Motor neuron (in vitro differentiated cells): ENCODE results near the gene FAM168A. TPM values are rescaled to one million over a fixed set of nuclear protein-coding genes. Genes with fewer than 3 reads are reported as not detected.

Source experiments
- ATAC-seq, 8 experiments: fragments of 200-7000 bp; cut with Tn5 transposase; replicated peaks in 6 of 8; 2 replicates each; pipeline ENCODE4 v1.8.0; 2021; ENCODE audit warnings: mild to moderate bottlenecking in 8 of 8, moderate library complexity in 8 of 8
- H3K27ac ChIP-seq, 2 donors: fragments of 250-450 bp; sonication (Bioruptor Pico); 2 replicates each; pipeline ENCODE4 v1.9.0; 2021; ENCODE audit warnings: antibody characterized with exemption in 2 of 2, mild to moderate bottlenecking in 2 of 2, moderate library complexity in 1 of 2
- H3K4me1 ChIP-seq, 2 donors: fragments of 250-450 bp; sonication (Bioruptor Pico); replicated peaks in 1 of 2; 2 replicates each; pipeline ENCODE4 v1.6.1; 2021; ENCODE audit warnings: antibody characterized with exemption in 2 of 2, mild to moderate bottlenecking in 2 of 2, moderate library complexity in 1 of 2
- H3K4me3 ChIP-seq, 5 donors: fragments of 250-450 bp; sonication (Bioruptor Pico); 2 replicates each; pipeline ENCODE4 v1.9.0; 2021; ENCODE audit warnings: antibody characterized with exemption in 5 of 5, mild to moderate bottlenecking in 5 of 5, moderate library complexity in 4 of 5
- WGBS, 10 experiments: fragments of 450-650 bp; shearing (Covaris generic); methylation state at CpG; one replicate each; pipeline ENCODE4 v1.0.0; 2022; 5-methylcytosine and 5-hydroxymethylcytosine counted together
- in situ Hi-C, 9 experiments: fragments of 400-800 bp; cut with MboI; loops; one replicate each; pipeline ENCODE4 v1.15.0; 2021; ENCODE audit warnings: low sequenced_read_pairs in 9 of 9, low pct_unique_long_range_greater_than_20kb in 2 of 9; ENCODE audit not compliant: unreplicated experiment in 9 of 9
- total RNA-seq, 8 experiments: library from RNA; unstranded; fragments of 300-600 nt; gene quantifications; 2 replicates each; pipeline versions ENCODE4 v1.2.3 to v1.2.4, GENCODE V29; 2022

FAM168A gene
- total RNA-seq, 8 experiments from 2014 or later, result 33.2 to 82.3 (median 47.1) TPM

GRCh38 chr11:73415854-73416615 is 181.9 kb downstream of the FAM168A start:
- in situ Hi-C loops, result no loop called here
- Histone ChIP-seq H3K4me3 (no peak overlapping the region), H3K27ac (peak overlapping the region; percentile 0 to 28), H3K4me1 (peaks cover 23 to 28% of the 10 kb centered on the region in 2 donors)
- WGBS, 10 experiments, result 13 to 75% (median 44%) methylated on average over 1 to 4 of the region's 4 CpGs
- ATAC-seq, result peak in 6 of 8 experiments; percentile 19 to 85 (median 58)

DNA sequence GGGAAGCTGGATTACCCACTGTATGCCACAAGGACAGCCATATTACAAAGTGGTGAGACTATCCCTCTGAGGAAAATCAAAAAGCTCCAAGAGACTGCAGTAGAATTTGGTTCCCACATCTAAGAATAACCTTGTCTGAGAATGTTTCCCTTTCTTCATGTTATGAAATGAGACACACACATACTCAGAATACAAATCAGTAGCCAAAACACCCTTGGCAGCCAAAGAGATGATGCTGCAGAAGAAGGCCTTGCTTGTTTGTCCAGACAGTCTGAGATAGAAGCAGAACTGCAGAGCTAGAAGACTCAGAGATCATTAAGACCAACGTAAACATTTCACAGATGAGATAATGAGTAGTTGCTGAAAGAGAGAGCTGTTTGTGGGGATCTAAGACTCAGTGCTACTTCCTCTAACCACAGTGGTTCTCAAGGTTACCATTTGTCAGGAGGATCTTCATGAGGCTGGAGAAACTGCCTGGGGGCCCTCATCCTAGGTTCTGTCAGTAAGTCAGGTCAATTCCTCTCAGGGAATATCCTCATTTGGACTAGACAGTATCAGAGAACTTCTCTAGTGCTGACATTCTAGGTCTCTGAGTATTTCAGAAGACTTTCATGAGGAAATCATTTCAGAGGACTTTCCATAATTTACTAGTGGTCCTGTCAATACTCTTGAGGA is 182.8 kb downstream of the FAM168A start:
- peak in 1 of 8 experiments; percentile 15 for ATAC-seq
- 0 to 92% (median 81%) methylated on average over 1 of the region's 1 CpG; no CpG with 5 or more reads in 6 of the 10 experiments for WGBS, 10 experiments
- H3K4me1 ChIP-seq, result peaks cover 23 to 27% of the 10 kb centered on the region in 2 donors
- H3K27ac ChIP-seq, result peak overlapping the region in 1 of 2 donors; percentile 29
- in situ Hi-C loops, result no loop called here
- H3K4me3 ChIP-seq, result no peak overlapping the region

DNA sequence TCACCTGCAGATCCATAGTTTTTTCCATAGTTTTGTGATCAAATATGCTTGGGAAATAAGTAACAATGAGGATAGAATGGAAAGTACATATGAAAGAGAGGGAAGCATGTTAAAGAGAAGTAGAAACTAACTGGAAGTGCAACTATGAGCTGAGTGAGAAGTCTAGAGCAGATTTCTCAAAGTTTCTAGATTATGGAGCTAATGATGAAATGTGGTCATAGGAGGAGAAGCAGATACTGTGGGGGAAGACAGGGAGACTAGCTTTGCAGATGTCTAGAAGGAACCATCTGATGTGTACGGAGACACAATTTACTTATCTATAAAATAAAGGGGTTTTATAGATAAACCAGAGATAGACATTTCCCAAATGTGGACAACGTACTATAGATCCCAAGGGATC is 184.7 kb downstream of the FAM168A start:
- no peak for ATAC-seq
- in situ Hi-C loops, result no loop called here
- Histone ChIP-seq H3K27ac (no peak overlapping the region), H3K4me3 (no peak overlapping the region), H3K4me1 (peaks cover 23 to 27% of the 10 kb centered on the region in 2 donors)
- WGBS, 10 experiments, result 81 to 100% (median 100%) methylated on average over 1 to 2 of the region's 2 CpGs

GRCh38 chr11:73412308-73412707 is 185.6 kb downstream of the FAM168A start:
- Histone ChIP-seq H3K4me1 (peaks cover 23 to 27% of the 10 kb centered on the region in 2 donors), H3K4me3 (no peak overlapping the region)

GRCh38 chr11:73411031-73411430 is 186.9 kb downstream of the FAM168A start:
- Histone ChIP-seq H3K4me3 (no peak overlapping the region), H3K4me1 (peaks cover 17 to 18% of the 10 kb centered on the region in 2 donors), H3K27ac (no peak overlapping the region)
- no peak for ATAC-seq
- 60 to 100% (median 83%) methylated on average over 1 to 2 of the region's 2 CpGs; no CpG with 5 or more reads in 5 of the 10 experiments for WGBS, 10 experiments
- in situ Hi-C loops, result no loop called here

More at GRCh38 chr11:73412308-73412707, 185.6 kb downstream of the FAM168A start:
- 0 to 100% (median 50%) methylated on average over 1 to 3 of the region's 3 CpGs; no CpG with 5 or more reads in 4 of the 10 experiments for WGBS, 10 experiments
- ATAC-seq, result peak in 5 of 8 experiments; percentile 19 to 48 (median 29)
- H3K27ac ChIP-seq, result no peak overlapping the region
- in situ Hi-C loops, result no loop called here

DNA sequence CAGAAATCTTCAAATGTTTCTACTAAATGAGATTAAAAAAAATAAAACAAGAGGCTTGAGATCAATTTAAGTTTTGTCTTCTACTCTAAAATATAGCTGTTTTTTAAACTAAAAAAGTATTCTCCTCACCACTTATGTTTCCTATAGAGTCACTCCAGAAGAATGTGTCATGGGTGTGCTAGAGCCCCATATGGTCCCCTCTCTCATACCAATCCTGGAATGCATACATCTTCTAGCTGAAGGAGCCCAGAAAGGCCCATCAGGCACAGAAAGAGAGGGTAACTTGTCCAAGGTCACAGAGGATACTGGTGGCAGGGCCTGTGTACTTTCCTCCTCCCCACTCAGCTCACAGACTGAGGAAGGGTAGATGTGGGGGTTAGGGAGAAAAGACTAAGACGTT is 187.3 kb downstream of the FAM168A start:
- Histone ChIP-seq H3K4me1 (peaks cover 13 to 15% of the 10 kb centered on the region in 2 donors), H3K4me3 (no peak overlapping the region), H3K27ac (no peak overlapping the region)
- WGBS, 10 experiments, result no CpG with 5 or more reads among the region's 1 CpG
- in situ Hi-C loops, result no loop called here
- ATAC-seq, result no peak

DNA sequence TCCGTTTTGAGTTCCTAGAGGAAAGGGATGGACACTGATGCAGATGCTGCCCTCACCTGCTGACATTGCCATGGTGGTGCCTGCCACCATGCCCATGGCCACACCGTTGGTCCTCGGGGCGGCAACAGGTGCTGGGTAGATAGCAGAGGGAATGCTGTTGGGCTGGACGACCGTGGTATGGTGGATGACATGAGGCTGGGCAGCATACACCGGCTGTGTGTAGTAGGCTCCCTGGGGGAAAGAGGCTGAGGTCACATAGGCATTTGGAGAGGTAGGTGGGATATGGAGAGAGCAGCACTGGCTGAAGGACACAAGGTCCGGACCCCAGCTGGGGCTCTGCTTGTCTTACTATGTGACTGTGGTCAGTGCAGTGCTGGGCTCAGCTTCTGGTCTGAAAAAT is 188.5 kb downstream of the FAM168A start:
- Histone ChIP-seq H3K27ac (no peak overlapping the region), H3K4me1 (peaks cover 4 to 5% of the 10 kb centered on the region in 2 donors), H3K4me3 (no peak overlapping the region)
- in situ Hi-C loops, result no loop called here
- WGBS, 10 experiments, result 90 to 100% (median 99%) methylated on average over 1 to 7 of the region's 8 CpGs; no CpG with 5 or more reads in 2 of the 10 experiments
- ATAC-seq, result no peak

DNA sequence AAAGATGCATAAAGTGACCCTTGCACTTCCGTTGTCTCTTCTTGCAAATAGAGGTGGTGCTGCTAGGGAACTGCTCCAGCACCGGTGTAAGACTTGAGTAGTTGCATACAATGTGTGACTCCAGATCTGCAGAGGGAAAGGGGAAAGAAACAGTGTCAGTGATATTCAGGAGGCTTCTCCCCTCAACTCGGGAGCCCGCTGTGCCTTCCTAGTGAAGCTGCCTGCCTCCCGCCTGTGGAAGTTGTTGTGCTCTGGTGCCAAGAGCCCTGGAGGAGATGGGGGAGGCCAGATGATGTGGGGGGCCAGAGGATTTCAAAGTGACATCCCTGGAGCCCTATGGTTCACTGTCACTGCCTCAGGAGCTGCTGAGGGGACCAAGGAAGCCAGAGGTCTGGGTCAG is 191.3 kb downstream of the FAM168A start:
- in situ Hi-C loops, result no loop called here
- Histone ChIP-seq H3K4me1 (no peaks in the 10 kb centered on the region), H3K4me3 (no peak overlapping the region), H3K27ac (no peak overlapping the region)
- 33 to 100% (median 83%) methylated on average over 1 to 5 of the region's 5 CpGs; no CpG with 5 or more reads in 4 of the 10 experiments for WGBS, 10 experiments
- ATAC-seq, result no peak

GRCh38 chr11:73406131-73406530 is 191.8 kb downstream of the FAM168A start:
- Histone ChIP-seq H3K4me1 (no peaks in the 10 kb centered on the region), H3K27ac (no peak overlapping the region), H3K4me3 (no peak overlapping the region)
- no peak for ATAC-seq
- in situ Hi-C loops, result no loop called here
- WGBS, 10 experiments, result no CpG with 5 or more reads among the region's 1 CpG

DNA sequence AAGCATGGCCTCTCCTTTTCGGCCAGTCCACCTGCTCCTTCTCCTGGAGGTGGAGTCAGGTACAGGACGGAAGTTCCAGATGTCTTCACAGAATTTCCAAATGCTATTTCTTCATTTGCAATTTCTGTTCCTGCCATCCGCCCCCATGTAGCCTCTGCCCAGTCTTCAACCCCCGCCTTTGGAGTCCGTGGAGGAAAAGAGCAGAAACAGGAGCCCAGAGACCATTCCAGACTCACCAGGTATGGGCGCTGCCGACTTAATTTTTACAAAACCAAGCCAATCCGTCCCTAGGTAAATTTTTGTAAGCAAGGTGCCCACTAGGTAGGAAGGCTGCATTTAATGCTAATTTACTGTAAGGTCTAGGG is 192.8 kb downstream of the FAM168A start:
- Histone ChIP-seq H3K4me1 (no peaks in the 10 kb centered on the region), H3K27ac (no peak overlapping the region), H3K4me3 (no peak overlapping the region)
- in situ Hi-C loops, result no loop called here
- no peak for ATAC-seq
- WGBS, 10 experiments, result 76 to 100% (median 95%) methylated on average over 1 to 8 of the region's 8 CpGs; no CpG with 5 or more reads in 4 of the 10 experiments

- 90 to 100% (median 92%) methylated on average over 1 to 4 of the region's 5 CpGs; no CpG with 5 or more reads in 6 of the 10 experiments for WGBS, 10 experiments
- Histone ChIP-seq H3K27ac (no peak overlapping the region), H3K4me1 (no peaks in the 10 kb centered on the region), H3K4me3 (no peak overlapping the region)
- in situ Hi-C loops, result loop anchor here in 1 of 9 experiments (5.0 kb wide), 1 partner anchor 258 kb away; no protein-coding TSS in a partner anchor
- no peak for ATAC-seq
These were observed 193.3 kb downstream of the FAM168A start for GRCh38 chr11:73404506-73405145.

- Histone ChIP-seq H3K4me1 (peaks cover 0 to 5% of the 10 kb centered on the region in 2 donors), H3K27ac (no peak overlapping the region), H3K4me3 (no peak overlapping the region)
- WGBS, 10 experiments, result 75 to 94% (median 80%) methylated on average over 1 to 4 of the region's 4 CpGs; no CpG with 5 or more reads in 3 of the 10 experiments
- in situ Hi-C loops, result loop anchor here in 1 of 9 experiments (5.0 kb wide), 1 partner anchor 258 kb away; no protein-coding TSS in a partner anchor
- ATAC-seq, result peak; percentile 35 to 83 (median 64)
These were observed 193.9 kb downstream of the FAM168A start for GRCh38 chr11:73404048-73404447.

DNA sequence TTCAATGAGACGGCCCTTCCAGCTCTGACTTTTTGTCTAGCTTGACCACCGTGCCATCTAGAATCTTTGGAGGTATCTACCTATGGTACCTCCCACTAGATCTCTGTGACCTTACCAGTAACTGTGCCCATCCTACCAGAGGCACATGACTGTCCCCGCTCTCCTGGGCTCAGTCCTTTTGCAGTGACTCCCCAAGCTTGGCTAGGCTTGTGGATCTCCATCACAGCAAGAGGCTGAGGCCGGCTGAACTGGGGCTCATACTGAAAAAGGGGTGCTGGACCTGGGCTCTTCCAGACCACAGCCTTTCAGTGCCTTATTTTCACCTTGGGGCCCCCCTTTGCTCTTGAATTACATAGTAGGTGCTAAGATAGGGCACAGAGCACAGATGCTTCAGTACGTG is 194.4 kb downstream of the FAM168A start:
- peaks cover 0 to 8% of the 10 kb centered on the region in 2 donors for H3K4me1 ChIP-seq
- H3K27ac ChIP-seq, result no peak overlapping the region
- in situ Hi-C loops, result loop anchor here in 1 of 9 experiments (5.0 kb wide), 1 partner anchor 259 kb away; no protein-coding TSS in a partner anchor
- 80 to 100% (median 100%) methylated on average over 1 to 4 of the region's 5 CpGs; no CpG with 5 or more reads in 3 of the 10 experiments for WGBS, 10 experiments
- no peak for ATAC-seq
- no peak overlapping the region for H3K4me3 ChIP-seq
